Measurements from ENCODE around the gene KCNQ1. TPM values are rescaled to one million over a fixed set of nuclear protein-coding genes. Genes with fewer than 3 reads are reported as not detected.

Gene KCNQ1
- total and polyA plus RNA-seq, 7 donors, result 1.1 to 25.2 (median 3.8) TPM

GRCh38 chr11:2465202-2466068 lies 20.6 kb downstream of the KCNQ1 start:
- Histone ChIP-seq H3K4me1 (no peaks in the 10 kb centered on the region), H3K9me3 (no peaks in the 10 kb centered on the region), H3K36me3 (no peaks in the 10 kb centered on the region), H3K27ac (no peak overlapping the region), H3K27me3 (peaks cover 0 to 7% (median 0%) of the 10 kb centered on the region in 3 donors), H3K4me3 (no peak overlapping the region)
- DNase-seq, result peak; percentile 58
- TF ChIP-seq POLR2A (IDR thresholded peaks at IDR 0.05) (no peak), CTCF (IDR thresholded peaks at IDR 0.05) (no peak)
- intact Hi-C loops (cut with DNase I), result no loop called here
- 55 to 85% methylated on average over 20 of the region's 20 CpGs for WGBS, 2 donors

- Histone ChIP-seq H3K4me3 (no peak overlapping the region), H3K9me3 (no peaks in the 10 kb centered on the region), H3K4me1 (no peaks in the 10 kb centered on the region), H3K27me3 (peaks cover 0 to 8% (median 0%) of the 10 kb centered on the region in 3 donors), H3K27ac (no peak overlapping the region), H3K36me3 (no peaks in the 10 kb centered on the region)
- no peak for TF ChIP-seq POLR2AphosphoS5 (IDR thresholded peaks at IDR 0.05)
- no peak for TF ChIP-seq CTCF (IDR thresholded peaks at IDR 0.05)
- TF ChIP-seq EP300 (IDR thresholded peaks at IDR 0.05), result no peak
- TF ChIP-seq POLR2A (IDR thresholded peaks at IDR 0.05), result no peak
- intact Hi-C loops (cut with DNase I), result no loop called here
- no peak for DNase-seq
- 57 to 80% methylated on average over 9 of the region's 9 CpGs for WGBS, 2 donors
Observed at GRCh38 chr11:2466069-2466801, 21.4 kb downstream of the KCNQ1 start.

GRCh38 chr11:2466869-2467694 lies 22.3 kb downstream of the KCNQ1 start:
- H3K4me3 ChIP-seq, result no peak overlapping the region
- no peak overlapping the region for H3K27ac ChIP-seq
- WGBS, 2 donors, result 61 to 84% methylated on average over 16 of the region's 16 CpGs
- TF ChIP-seq POLR2A (IDR thresholded peaks at IDR 0.05), result no peak
- no peak for TF ChIP-seq POLR2AphosphoS5 (IDR thresholded peaks at IDR 0.05)
- TF ChIP-seq CTCF (IDR thresholded peaks at IDR 0.05), result no peak
- TF ChIP-seq EP300 (IDR thresholded peaks at IDR 0.05), result no peak
- peak; percentile 59 for DNase-seq
- intact Hi-C loops (cut with DNase I), result no loop called here
- H3K9me3 ChIP-seq, result no peaks in the 10 kb centered on the region
- peaks cover 0 to 8% (median 0%) of the 10 kb centered on the region in 3 donors for H3K27me3 ChIP-seq
- no peaks in the 10 kb centered on the region for H3K36me3 ChIP-seq
- H3K4me1 ChIP-seq, result no peaks in the 10 kb centered on the region

GRCh38 chr11:2467695-2468055 lies 22.9 kb downstream of the KCNQ1 start:
- intact Hi-C loops (cut with DNase I), result no loop called here
- Histone ChIP-seq H3K36me3 (no peaks in the 10 kb centered on the region), H3K27me3 (peaks cover 0 to 11% (median 0%) of the 10 kb centered on the region in 3 donors), H3K4me3 (no peak overlapping the region), H3K4me1 (no peaks in the 10 kb centered on the region), H3K27ac (no peak overlapping the region), H3K9me3 (no peaks in the 10 kb centered on the region)
- WGBS, 2 donors, result 83 to 89% methylated on average over 7 of the region's 7 CpGs
- TF ChIP-seq POLR2AphosphoS5 (IDR thresholded peaks at IDR 0.05) (no peak), POLR2A (IDR thresholded peaks at IDR 0.05) (no peak), EP300 (IDR thresholded peaks at IDR 0.05) (no peak), CTCF (IDR thresholded peaks at IDR 0.05) (no peak)
- DNase-seq, result no peak

Data from sigmoid colon (tissue), 7 donors.